ENCODE measurements around the gene GOLT1B.

- no peak for TF ChIP-seq CTCF (IDR thresholded peaks at IDR 0.05; ENCODE audit: insufficient read depth, low read length, poor library complexity, severe bottlenecking)
- TF ChIP-seq EZH2phosphoT487 (conservative IDR thresholded peaks at IDR 0.05; ENCODE audit: low read length): no peak
Observed at GRCh38 chr12:21505888-21506287, 4.3 kb downstream of the GOLT1B start.
